DND-41 (cell line): ENCODE results near the gene HPS5.

Experiments used
- CTCF ChIP-seq: IDR thresholded peaks from 2 replicates; pipeline ENCODE4 v1.5.1; 2012; ENCODE audit warnings: borderline replicate concordance, low read length, moderate library complexity, mild to moderate bottlenecking; ENCODE audit not compliant: poor library complexity, severe bottlenecking; ENCODE audit errors: extremely low read depth
- EZH2 ChIP-seq: IDR thresholded peaks from 3 replicates; pipeline ENCODE4 v1.6.1; 2012; ENCODE audit warnings: borderline replicate concordance, low read depth, mild to moderate bottlenecking, moderate library complexity, low read length, inconsistent platforms; ENCODE audit not compliant: severe bottlenecking

DNA sequence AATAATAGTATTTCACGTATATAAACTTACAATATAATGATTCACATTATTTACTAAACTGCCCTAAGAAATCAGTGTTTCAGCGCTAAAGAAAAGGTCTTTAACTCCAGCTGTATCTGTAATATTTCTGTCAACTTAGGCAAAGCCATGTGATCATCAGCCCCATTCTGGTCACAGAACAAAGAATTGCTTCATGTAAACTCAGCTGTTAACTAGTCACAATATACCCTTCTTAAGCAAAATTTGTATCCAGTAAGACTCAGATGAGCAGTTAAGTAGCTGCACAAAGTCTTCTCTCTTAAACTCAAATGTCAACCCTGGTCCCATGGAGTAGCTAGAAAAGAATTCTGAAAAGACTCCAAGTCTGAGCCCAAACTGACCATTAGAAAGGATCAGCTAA is 26.6 kb downstream of the HPS5 start:
- TF ChIP-seq CTCF = no peak
- TF ChIP-seq EZH2 = no peak
